GM12891 (cell line): Measurements from ENCODE around the gene OLR1.

Source experiments
- PAX5 ChIP-seq: IDR thresholded peaks from 2 replicates; pipeline ENCODE4 v1.6.1; 2011; ENCODE audit warnings: low read length, moderate library complexity, mild to moderate bottlenecking; ENCODE audit not compliant: insufficient read depth, severe bottlenecking
- POLR2A ChIP-seq: IDR thresholded peaks from 2 replicates; pipeline ENCODE4 v1.6.1; 2011; ENCODE audit warnings: low read depth, low read length, control low read depth
- POLR2AphosphoS5 ChIP-seq: IDR thresholded peaks from 2 replicates; pipeline ENCODE4 v1.6.1; 2011; ENCODE audit warnings: low read depth, low read length, control low read depth

DNA sequence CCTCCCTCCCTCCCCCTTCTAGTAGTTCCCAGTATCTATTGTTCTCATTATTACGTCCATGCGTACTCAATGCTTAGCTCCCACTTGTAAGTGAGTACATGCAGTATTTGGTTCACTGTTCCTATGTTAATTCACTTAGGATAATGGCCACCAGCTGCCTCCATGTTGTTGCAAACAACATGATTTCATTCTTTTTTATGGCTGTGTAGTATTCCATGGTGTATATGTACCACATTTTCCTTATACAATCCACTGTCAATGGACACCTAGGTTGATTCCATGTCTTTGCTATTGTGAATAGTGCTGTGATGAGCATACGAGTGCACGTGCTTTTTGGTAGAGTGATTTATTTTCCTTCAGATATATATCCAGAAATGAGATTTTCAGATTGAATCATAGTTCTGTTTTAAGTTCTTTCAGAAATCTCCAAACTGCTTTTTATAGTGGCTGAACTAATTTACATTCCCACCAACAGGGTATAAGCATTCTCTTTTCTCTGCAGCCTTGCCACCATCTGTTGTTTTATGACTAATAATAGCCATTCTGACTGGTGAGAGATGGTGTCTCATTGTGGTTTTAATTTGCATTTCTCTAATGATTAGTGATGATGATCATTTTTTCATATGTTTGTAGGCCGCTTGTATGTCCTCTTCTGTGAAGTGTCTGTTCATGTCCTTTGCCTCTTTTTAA, 24.1 kb downstream of the OLR1 start:
- TF ChIP-seq POLR2AphosphoS5 (no peak), POLR2A (no peak), PAX5 (no peak)
